Esophagus muscularis mucosa (tissue), 4 donors: Measurements from ENCODE around the gene RAPGEF1.

ENCODE experiments used
- CTCF ChIP-seq, 3 experiments: fragments of 200-600 bp in 2 of 3; fragments of 450-650 bp in 1 of 3; sonication (generic) in 2 of 3; IDR thresholded peaks; one replicate each; pipeline ENCODE4 v1.5.1; 2017 to 2019; ENCODE audit warnings: antibody characterized with exemption in 3 of 3, mild to moderate bottlenecking in 2 of 3, moderate library complexity in 1 of 3
- EP300 ChIP-seq: sonication (generic); formaldehyde crosslinking; IDR thresholded peaks from one replicate; pipeline ENCODE4 v1.6.1; 2017; ENCODE audit warnings: antibody characterized with exemption
- POLR2A ChIP-seq: fragments of 450-650 bp; IDR thresholded peaks from one replicate; pipeline ENCODE4 v1.6.1; 2017; ENCODE audit warnings: antibody characterized with exemption, moderate library complexity, mild to moderate bottlenecking, low read depth
- POLR2AphosphoS5 ChIP-seq, 2 donors: sonication (generic); formaldehyde crosslinking; IDR thresholded peaks; one replicate each; pipeline ENCODE4 v1.6.1; 2017; ENCODE audit warnings: antibody characterized with exemption in 2 of 2

DNA sequence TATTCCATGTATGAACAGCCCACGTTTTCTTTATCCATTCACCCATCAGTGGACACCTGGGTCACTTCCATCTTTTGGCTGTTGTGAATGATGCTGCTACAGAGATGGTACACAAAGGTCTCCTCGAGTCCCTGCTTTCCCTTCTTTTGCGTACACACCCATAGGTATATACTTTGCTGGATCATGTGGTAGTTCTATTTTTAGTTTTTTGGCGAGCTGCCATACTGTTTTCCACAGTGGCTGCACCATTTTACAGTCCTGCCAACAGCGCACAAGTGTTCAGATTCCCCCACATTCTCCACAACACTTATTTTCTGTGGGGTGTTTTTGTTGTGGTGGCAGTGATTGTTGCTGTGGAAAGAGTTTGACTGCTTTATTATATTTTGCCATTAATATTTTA is 16.2 kb downstream of the RAPGEF1 start:
- no peak for TF ChIP-seq POLR2A
- no peak for TF ChIP-seq CTCF (IDR thresholded peaks at IDR 0.05)
- TF ChIP-seq POLR2AphosphoS5 (IDR thresholded peaks at IDR 0.05): no peak
- TF ChIP-seq EP300: no peak
